Subcutaneous adipose tissue (tissue), 4 donors: ENCODE measurements around the gene WNT8B. TPM values are rescaled to one million over a fixed set of nuclear protein-coding genes. Genes with fewer than 3 reads are reported as not detected.

Source experiments
- CTCF ChIP-seq: fragments of 450-650 bp; IDR thresholded peaks from one replicate; pipeline ENCODE4 v1.5.1; 2016; ENCODE audit warnings: low read depth, mild to moderate bottlenecking, control low read depth, antibody characterized with exemption, moderate library complexity
- total RNA-seq, 4 donors: library from RNA; depleted of rRNA; stranded (reverse); fragments of >200 nt; gene quantifications; one replicate each; pipeline ENCODE4 v1.1.0, GENCODE V29; 2016

The WNT8B gene
- total RNA-seq, 4 donors from 2014 or later = not detected

GRCh38 chr10:100483876-100484666 is 21.3 kb downstream of the WNT8B start:
- no peak for TF ChIP-seq CTCF

GRCh38 chr10:100485366-100485765 is 22.6 kb downstream of the WNT8B start:
- TF ChIP-seq CTCF = no peak

- TF ChIP-seq CTCF = no peak
Observed at GRCh38 chr10:100485801-100486495, 23.1 kb downstream of the WNT8B start.

- TF ChIP-seq CTCF = no peak
Observed at GRCh38 chr10:100487529-100487928, 24.7 kb downstream of the WNT8B start.

GRCh38 chr10:100489396-100489795 is 26.6 kb downstream of the WNT8B start:
- no peak for TF ChIP-seq CTCF

GRCh38 chr10:100490531-100490930 is 27.7 kb downstream of the WNT8B start:
- no peak for TF ChIP-seq CTCF

- TF ChIP-seq CTCF = no peak
Observed at GRCh38 chr10:100496567-100496966, 33.8 kb downstream of the WNT8B start.
